Lung (tissue), 12 donors: Measurements from ENCODE around the gene WRNIP1. TPM values are rescaled to one million over a fixed set of nuclear protein-coding genes. Genes with fewer than 3 reads are reported as not detected.

ENCODE experiments used
- ATAC-seq: fragments of 200-7000 bp; cut with Tn5 transposase; one replicate; pipeline ENCODE4 v1.9.1; 2020; ENCODE audit warnings: moderate number of reproducible peaks; ENCODE audit not compliant: insufficient read depth, low FRiP score
- DNase-seq, 3 donors: peaks; one replicate each; pipeline ENCODE4 v3.0.0-alpha.2; 2013 to 2017
- H3K27ac ChIP-seq, 2 donors: one replicate each; pipeline ENCODE4 v1.5.1; 2013; ENCODE audit warnings: mild to moderate bottlenecking in 2 of 2, moderate library complexity in 2 of 2, control low read depth in 1 of 2, inconsistent platforms in 1 of 2, low read depth in 1 of 2, low read length in 1 of 2
- H3K27me3 ChIP-seq, 3 donors: one replicate each; pipeline ENCODE4 v1.5.1; 2013; ENCODE audit warnings: low read length in 2 of 3; ENCODE audit not compliant: control insufficient read depth in 3 of 3, insufficient read depth in 3 of 3
- H3K36me3 ChIP-seq, 4 donors: one replicate each; pipeline ENCODE4 v1.5.1; 2013; ENCODE audit warnings: low read length in 4 of 4, mild to moderate bottlenecking in 1 of 4, moderate library complexity in 1 of 4; ENCODE audit not compliant: control insufficient read depth in 4 of 4, insufficient read depth in 4 of 4
- H3K4me1 ChIP-seq, 5 donors: one replicate each; pipeline ENCODE4 v1.5.1; 2013; ENCODE audit warnings: low read length in 5 of 5, mild to moderate bottlenecking in 2 of 5, moderate library complexity in 1 of 5; ENCODE audit not compliant: control insufficient read depth in 5 of 5, insufficient read depth in 5 of 5
- H3K4me3 ChIP-seq: one replicate; pipeline ENCODE4 v1.5.1; 2013; ENCODE audit warnings: mild to moderate bottlenecking, control low read depth, moderate library complexity
- H3K9ac ChIP-seq, 2 donors: one replicate each; pipeline ENCODE4 v1.5.1; 2013; ENCODE audit warnings: low read length in 2 of 2, control low read depth in 1 of 2; ENCODE audit not compliant: insufficient read depth in 1 of 2
- H3K9me3 ChIP-seq, 4 donors: one replicate each; pipeline ENCODE4 v1.5.1; 2013; ENCODE audit warnings: low read length in 3 of 4, mild to moderate bottlenecking in 1 of 4, moderate library complexity in 1 of 4; ENCODE audit not compliant: control insufficient read depth in 4 of 4, insufficient read depth in 3 of 4
- WGBS, 2 donors: extraction: QIAGEN DNeasy Blood & Tissue Kit; methylation state at CpG; one replicate each; pipeline ENCODE4 v1.1.7; 2013; 5-methylcytosine and 5-hydroxymethylcytosine counted together
- polyA plus RNA-seq, 2 donors: library from polyadenylated mRNA; stranded (reverse); fragments of 200-250 nt; gene quantifications; one replicate each; pipeline ENCODE4 v1.2.1, GENCODE V29; 2013
- total RNA-seq, 2 donors: library from RNA; depleted of rRNA in 1 of 2; stranded (reverse); fragments of >200 nt in 1 of 2; gene quantifications; one replicate each; pipeline ENCODE4 v1.2.1, GENCODE V29; 2014 to 2021
- TF ChIP-seq, protein P1 (sequence below): IDR thresholded peaks from 2 replicates; pipeline ENCODE4 v1.5.1; 2012; ENCODE audit warnings: mild to moderate bottlenecking; ENCODE audit errors: control extremely low read depth, extremely low read depth
- donor health status: control.
- donor health status: control.
- donor health status: Bipolar disorder and iron deficiency.
- donor health status: healthy.
- donor health status: DM: yes; HTN: yes; CAD: no.

WRNIP1 gene
- total and polyA plus RNA-seq, 4 donors, result 36.8 to 56.0 (median 42.7) TPM

- 96% methylated on average over 7 of the region's 7 CpGs for WGBS, 2 donors
- TF ChIP-seq, protein P1, sequence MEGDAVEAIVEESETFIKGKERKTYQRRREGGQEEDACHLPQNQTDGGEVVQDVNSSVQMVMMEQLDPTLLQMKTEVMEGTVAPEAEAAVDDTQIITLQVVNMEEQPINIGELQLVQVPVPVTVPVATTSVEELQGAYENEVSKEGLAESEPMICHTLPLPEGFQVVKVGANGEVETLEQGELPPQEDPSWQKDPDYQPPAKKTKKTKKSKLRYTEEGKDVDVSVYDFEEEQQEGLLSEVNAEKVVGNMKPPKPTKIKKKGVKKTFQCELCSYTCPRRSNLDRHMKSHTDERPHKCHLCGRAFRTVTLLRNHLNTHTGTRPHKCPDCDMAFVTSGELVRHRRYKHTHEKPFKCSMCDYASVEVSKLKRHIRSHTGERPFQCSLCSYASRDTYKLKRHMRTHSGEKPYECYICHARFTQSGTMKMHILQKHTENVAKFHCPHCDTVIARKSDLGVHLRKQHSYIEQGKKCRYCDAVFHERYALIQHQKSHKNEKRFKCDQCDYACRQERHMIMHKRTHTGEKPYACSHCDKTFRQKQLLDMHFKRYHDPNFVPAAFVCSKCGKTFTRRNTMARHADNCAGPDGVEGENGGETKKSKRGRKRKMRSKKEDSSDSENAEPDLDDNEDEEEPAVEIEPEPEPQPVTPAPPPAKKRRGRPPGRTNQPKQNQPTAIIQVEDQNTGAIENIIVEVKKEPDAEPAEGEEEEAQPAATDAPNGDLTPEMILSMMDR, result no peak
- no peak for DNase-seq
- Histone ChIP-seq H3K27ac (peak overlapping the region in 1 of 2 donors; percentile 15), H3K27me3 (no peaks in the 10 kb centered on the region), H3K9me3 (no peaks in the 10 kb centered on the region), H3K36me3 (peaks cover 8 to 35% (median 26%) of the 10 kb centered on the region in 4 donors), H3K9ac (no peak overlapping the region), H3K4me1 (peaks cover 0 to 18% (median 5%) of the 10 kb centered on the region in 5 donors), H3K4me3 (no peak overlapping the region)
- ATAC-seq, result no peak
Observed at GRCh38 chr6:2781685-2782355, 16.6 kb downstream of the WRNIP1 start.

- TF ChIP-seq, protein P1, result no peak
- Histone ChIP-seq H3K9me3 (no peaks in the 10 kb centered on the region), H3K36me3 (peaks cover 8 to 36% (median 26%) of the 10 kb centered on the region in 4 donors), H3K27me3 (no peaks in the 10 kb centered on the region), H3K9ac (no peak overlapping the region), H3K4me1 (peaks cover 0 to 19% (median 5%) of the 10 kb centered on the region in 5 donors), H3K4me3 (no peak overlapping the region), H3K27ac (peak overlapping the region in 1 of 2 donors; percentile 15)
- no peak for DNase-seq
- 86 to 91% methylated on average over 9 of the region's 9 CpGs for WGBS, 2 donors
- no peak for ATAC-seq
Observed at GRCh38 chr6:2782356-2782708, 17.1 kb downstream of the WRNIP1 start.

- 51 to 63% methylated on average over 10 of the region's 10 CpGs for WGBS, 2 donors
- Histone ChIP-seq H3K36me3 (peaks cover 8 to 37% (median 27%) of the 10 kb centered on the region in 4 donors), H3K9me3 (no peaks in the 10 kb centered on the region), H3K27ac (peak overlapping the region in 1 of 2 donors; percentile 55), H3K9ac (no peak overlapping the region), H3K4me3 (no peak overlapping the region), H3K27me3 (no peaks in the 10 kb centered on the region), H3K4me1 (peaks cover 0 to 20% (median 5%) of the 10 kb centered on the region in 5 donors)
- ATAC-seq, result no peak
- TF ChIP-seq, protein P1, result no peak
- DNase-seq, result no peak
Observed at GRCh38 chr6:2782825-2783187, 17.6 kb downstream of the WRNIP1 start.
